IMR-90 (cell line): ENCODE data around the gene TRAPPC5. TPM values are rescaled to one million over a fixed set of nuclear protein-coding genes. Genes with fewer than 3 reads are reported as not detected.

Experiments
- ATAC-seq: fragments of 200-7000 bp; cut with Tn5 transposase; 2 replicates; pipeline ENCODE4 v1.9.1; 2020; ENCODE audit warnings: low read depth, mild to moderate bottlenecking, moderate library complexity
- BruUV-seq: library from RNA; stranded (reverse); fragments of 400-500 nt; replicated peaks from 2 replicates; lab custom pipeline; 2021; lab: Mats Ljungman, UMichigan
- CTCF ChIA-PET: fragments of 300-600 bp; formaldehyde crosslinking; extraction: SDS; loops from one replicate; lab custom pipeline; 2021; ENCODE audit warnings: antibody characterized with exemption; lab: Yijun Ruan, JAX
- POLR2A ChIA-PET: fragments of 300-600 bp; sonication (Branson Sonifier 250); formaldehyde crosslinking; loops from one replicate; lab custom pipeline; 2022; ENCODE audit warnings: antibody characterized with exemption; ENCODE audit not compliant: unreplicated experiment; lab: Charles Lee
- DNase-seq: peaks from one replicate; pipeline ENCODE4 v3.0.0; 2013
- H2AFZ ChIP-seq: replicated peaks from 2 replicates; pipeline ENCODE3; 2013; ENCODE audit warnings: low read length, mild to moderate bottlenecking; ENCODE audit not compliant: poor library complexity
- H2AK5ac ChIP-seq: 2 replicates; pipeline ENCODE4 v1.6.1; 2013; ENCODE audit warnings: low read depth, low read length, inconsistent platforms
- H2AK9ac ChIP-seq: replicated peaks from 2 replicates; pipeline ENCODE3; 2013; ENCODE audit warnings: mild to moderate bottlenecking, low read depth, low read length, moderate library complexity; ENCODE audit not compliant: poor library complexity
- H2BK120ac ChIP-seq: 2 replicates; pipeline ENCODE4 v1.6.1; 2013; ENCODE audit warnings: low read depth, low read length, inconsistent platforms
- H2BK15ac ChIP-seq: 3 replicates; pipeline ENCODE4 v1.6.1; 2013; ENCODE audit warnings: low read depth, low read length, inconsistent platforms
- H2BK20ac ChIP-seq: 2 replicates; pipeline ENCODE4 v1.6.1; 2013; ENCODE audit warnings: low read depth, mild to moderate bottlenecking, inconsistent platforms, low read length, moderate library complexity
- H2BK5ac ChIP-seq: 2 replicates; pipeline ENCODE4 v1.6.1; 2013; ENCODE audit warnings: mild to moderate bottlenecking, low read depth, low read length, inconsistent platforms; ENCODE audit not compliant: poor library complexity, severe bottlenecking
- H3K14ac ChIP-seq: replicated peaks from 2 replicates; pipeline ENCODE4 v1.6.1; 2013; ENCODE audit warnings: low read depth, low read length, inconsistent platforms
- H3K18ac ChIP-seq: 2 replicates; pipeline ENCODE4 v1.6.1; 2013; ENCODE audit warnings: low read depth, low read length, control low read depth
- H3K23ac ChIP-seq: 2 replicates; pipeline ENCODE4 v1.6.1; 2013; ENCODE audit warnings: low read depth, low read length, inconsistent platforms
- H3K27ac ChIP-seq: 2 replicates; pipeline ENCODE4 v1.5.1; 2013; ENCODE audit warnings: mild to moderate bottlenecking, control low read depth, low read length; ENCODE audit not compliant: insufficient read depth
- H3K27me3 ChIP-seq: 2 replicates; pipeline ENCODE4 v1.6.1; 2013; ENCODE audit warnings: low read length; ENCODE audit not compliant: control insufficient read depth, insufficient read depth
- H3K36me3 ChIP-seq: 2 replicates; pipeline ENCODE4 v1.6.1; 2013; ENCODE audit warnings: low read length, mixed read lengths; ENCODE audit not compliant: control insufficient read depth, insufficient read depth
- H3K4ac ChIP-seq: 2 replicates; pipeline ENCODE4 v1.6.1; 2013; ENCODE audit warnings: low read depth, low read length, inconsistent platforms
- H3K4me1 ChIP-seq: 2 replicates; pipeline ENCODE4 v1.6.1; 2013; ENCODE audit warnings: low read length, mixed read lengths; ENCODE audit not compliant: control insufficient read depth, insufficient read depth
- H3K4me2 ChIP-seq: 2 replicates; pipeline ENCODE4 v1.6.1; 2013; ENCODE audit warnings: low read depth, mild to moderate bottlenecking, control low read depth, low read length, moderate library complexity
- H3K4me3 ChIP-seq: 2 replicates; pipeline ENCODE4 v1.5.1; 2013; ENCODE audit warnings: low read depth, mild to moderate bottlenecking, control low read depth, low read length, moderate library complexity; ENCODE audit not compliant: insufficient read depth
- H3K56ac ChIP-seq: 2 replicates; pipeline ENCODE4 v1.6.1; 2013; ENCODE audit warnings: low read length, inconsistent platforms; ENCODE audit not compliant: insufficient read depth; ENCODE audit errors: extremely low read depth
- H3K79me1 ChIP-seq, 2 experiments: 2 replicates each; pipeline ENCODE4 v1.6.1; 2013; ENCODE audit warnings: low read length in 2 of 2, inconsistent platforms in 1 of 2, low read depth in 1 of 2
- H3K9ac ChIP-seq: 2 replicates; pipeline ENCODE4 v1.6.1; 2013; ENCODE audit warnings: low read depth, low read length, control low read depth
- H3K9me1 ChIP-seq: 2 replicates; pipeline ENCODE4 v1.6.1; 2013; ENCODE audit warnings: low read length, inconsistent platforms; ENCODE audit not compliant: insufficient read depth
- H3K9me3 ChIP-seq: 2 replicates; pipeline ENCODE4 v1.6.1; 2013; ENCODE audit warnings: low read length; ENCODE audit not compliant: control insufficient read depth, insufficient read depth
- H4K20me1 ChIP-seq: 2 replicates; pipeline ENCODE4 v1.6.1; 2013; ENCODE audit warnings: low read length, inconsistent platforms; ENCODE audit not compliant: insufficient read depth
- H4K5ac ChIP-seq: 2 replicates; pipeline ENCODE4 v1.6.1; 2013; ENCODE audit warnings: mild to moderate bottlenecking, low read depth, low read length, control low read depth
- H4K8ac ChIP-seq, 2 experiments: 2 replicates each; pipeline ENCODE4 v1.6.1; 2013; ENCODE audit warnings: low read depth in 2 of 2, low read length in 2 of 2, control low read depth in 1 of 2, inconsistent platforms in 1 of 2
- H4K91ac ChIP-seq: 2 replicates; pipeline ENCODE4 v1.6.1; 2013; ENCODE audit warnings: low read depth, low read length, inconsistent platforms; ENCODE audit not compliant: insufficient read depth
- BHLHE40 ChIP-seq: fragments of 150-350 bp; IDR thresholded peaks from 2 replicates; pipeline ENCODE4 v1.6.1; 2016; ENCODE audit warnings: mild to moderate bottlenecking, low read depth, low read length
- FOS ChIP-seq: fragments of 150-350 bp; IDR thresholded peaks from 2 replicates; pipeline ENCODE4 v1.6.1; 2016; ENCODE audit warnings: low read depth, low read length
- MAZ ChIP-seq: IDR thresholded peaks from 2 replicates; pipeline ENCODE4 v1.6.1; 2012; ENCODE audit warnings: low read depth, mild to moderate bottlenecking, low read length, improper control_type of control experiment, moderate library complexity, borderline replicate concordance
- MXI1 ChIP-seq: IDR thresholded peaks from 2 replicates; pipeline ENCODE4 v1.6.1; 2012; ENCODE audit warnings: low read depth, mild to moderate bottlenecking, low read length, moderate library complexity, borderline replicate concordance
- NFE2L2 ChIP-seq: fragments of 150-350 bp; IDR thresholded peaks from 2 replicates; pipeline ENCODE4 v1.6.1; 2016; ENCODE audit warnings: low read depth, mild to moderate bottlenecking, low read length
- RCOR1 ChIP-seq: IDR thresholded peaks from 2 replicates; pipeline ENCODE4 v1.6.1; 2012; ENCODE audit warnings: mild to moderate bottlenecking, low read length, improper control_type of control experiment; ENCODE audit not compliant: insufficient replicate concordance
- WGBS, 2 experiments: methylation state at CpG; one replicate each; pipeline versions ENCODE4 v1.1.5 to v1.1.7; 2013; ENCODE audit warnings: missing lambda C conversion rate in 2 of 2; ENCODE audit not compliant: insufficient read length in 1 of 2; ENCODE audit errors: extremely low coverage in 2 of 2; 5-methylcytosine and 5-hydroxymethylcytosine counted together
- dilution Hi-C: fragments of 300-500 bp; cut with HindIII; formaldehyde crosslinking; loops from one replicate; pipeline ENCODE4 v1.14.3; 2018; ENCODE audit warnings: low sequenced_read_pairs; ENCODE audit not compliant: unreplicated experiment
- in situ Hi-C: fragments of 300-500 bp; cut with MboI; formaldehyde crosslinking; loops from 3 replicates; pipeline ENCODE4 v1.14.3; 2019; ENCODE audit warnings: low sequenced_read_pairs, inconsistent platforms, mixed read lengths
- intact Hi-C: fragments of 100-400 bp; cut with micrococcal nuclease; formaldehyde crosslinking; loops from 2 replicates; pipeline ENCODE4 v1.10.0; 2022
- polyA plus RNA-seq, 3 experiments: library from polyadenylated mRNA; depleted of rRNA; stranded (reverse); fragments of >200 nt; gene quantifications; 2 replicates each; pipeline ENCODE4 v1.2.3, GENCODE V29; 2012; ENCODE audit warnings: low replicate concordance in 1 of 3
- total RNA-seq: library from RNA; depleted of rRNA; stranded (reverse); fragments of >200 nt; gene quantifications from 2 replicates; pipeline ENCODE4 v1.2.3, GENCODE V29; 2012
- TF ChIP-seq, protein P1 (sequence below): fragments of 150-350 bp; IDR thresholded peaks from 2 replicates; pipeline ENCODE4 v1.6.1; 2017; ENCODE audit warnings: mild to moderate bottlenecking, antibody characterized with exemption, low read length, low read depth
- TF ChIP-seq, protein P2 (sequence below): fragments of 150-350 bp; IDR thresholded peaks from 2 replicates; pipeline ENCODE4 v1.6.1; 2016; ENCODE audit warnings: low read depth, mild to moderate bottlenecking, low read length, moderate library complexity, borderline replicate concordance

The TRAPPC5 gene
- total and polyA plus RNA-seq, 2 of the 4 experiments (the other 2 are of a cell fraction): 54.7 to 109 TPM

DNA sequence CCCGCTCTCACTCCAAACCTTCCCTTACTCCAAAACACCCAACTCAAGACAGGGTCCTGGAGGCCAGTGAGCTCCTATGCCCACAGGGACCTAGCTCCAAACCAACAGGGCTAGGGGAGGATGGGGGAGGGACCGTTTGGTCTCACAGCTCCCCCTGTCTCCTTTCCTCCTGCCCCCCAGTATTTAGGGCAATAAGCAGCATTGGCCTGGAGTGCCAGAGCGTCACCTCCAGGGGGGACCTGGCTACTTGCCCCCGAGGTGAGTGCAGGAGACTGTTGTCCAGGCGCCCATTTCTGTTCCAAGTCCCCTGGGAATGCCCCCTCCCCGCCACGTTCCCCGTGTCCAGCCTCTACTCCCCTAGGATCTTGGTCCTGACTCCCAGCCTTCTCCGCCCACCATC lies 11.0 kb upstream of the TRAPPC5 start:
- TF ChIP-seq RCOR1 (no peak), MXI1 (no peak), MAZ (no peak), FOS (no peak), NFE2L2 (no peak), BHLHE40 (no peak)
- TF ChIP-seq, protein P1, sequence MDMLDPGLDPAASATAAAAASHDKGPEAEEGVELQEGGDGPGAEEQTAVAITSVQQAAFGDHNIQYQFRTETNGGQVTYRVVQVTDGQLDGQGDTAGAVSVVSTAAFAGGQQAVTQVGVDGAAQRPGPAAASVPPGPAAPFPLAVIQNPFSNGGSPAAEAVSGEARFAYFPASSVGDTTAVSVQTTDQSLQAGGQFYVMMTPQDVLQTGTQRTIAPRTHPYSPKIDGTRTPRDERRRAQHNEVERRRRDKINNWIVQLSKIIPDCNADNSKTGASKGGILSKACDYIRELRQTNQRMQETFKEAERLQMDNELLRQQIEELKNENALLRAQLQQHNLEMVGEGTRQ: no peak
- TF ChIP-seq, protein P2, sequence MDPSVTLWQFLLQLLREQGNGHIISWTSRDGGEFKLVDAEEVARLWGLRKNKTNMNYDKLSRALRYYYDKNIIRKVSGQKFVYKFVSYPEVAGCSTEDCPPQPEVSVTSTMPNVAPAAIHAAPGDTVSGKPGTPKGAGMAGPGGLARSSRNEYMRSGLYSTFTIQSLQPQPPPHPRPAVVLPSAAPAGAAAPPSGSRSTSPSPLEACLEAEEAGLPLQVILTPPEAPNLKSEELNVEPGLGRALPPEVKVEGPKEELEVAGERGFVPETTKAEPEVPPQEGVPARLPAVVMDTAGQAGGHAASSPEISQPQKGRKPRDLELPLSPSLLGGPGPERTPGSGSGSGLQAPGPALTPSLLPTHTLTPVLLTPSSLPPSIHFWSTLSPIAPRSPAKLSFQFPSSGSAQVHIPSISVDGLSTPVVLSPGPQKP: no peak
- POLR2A ChIA-PET: no interaction called here
- 8 to 100% methylated on average over 1 to 5 of the region's 9 CpGs for WGBS, 2 experiments

More for the DNA sequence above, 11.0 kb upstream of the TRAPPC5 start:
- intact Hi-C loops (no loop called here), in situ Hi-C loops (no loop called here), dilution Hi-C loops (no loop called here)
- ATAC-seq (no peak), DNase-seq (no peak)
- Histone ChIP-seq H3K18ac (no peak overlapping the region), H2AK9ac (no peak overlapping the region), H2AFZ (no peak overlapping the region), H3K14ac (no peak overlapping the region), H4K91ac (no peak overlapping the region), H3K9ac (no peak overlapping the region), H2BK5ac (no peak overlapping the region), H3K9me1 (no peaks in the 10 kb centered on the region), H3K4ac (no peak overlapping the region), H4K5ac (no peak overlapping the region), H3K27ac (no peak overlapping the region), H3K23ac (no peak overlapping the region), H2BK120ac (no peak overlapping the region), H3K4me3 (no peak overlapping the region), H3K27me3 (peaks cover 29% of the 10 kb centered on the region), H3K9me3 (peaks cover 4% of the 10 kb centered on the region; the same call in 1 of the 2 replicates), H3K36me3 (no peaks in the 10 kb centered on the region), H2AK5ac (no peak overlapping the region), H3K4me1 (no peaks in the 10 kb centered on the region), H3K79me1 (no peaks in the 10 kb centered on the region), H2BK20ac (no peak overlapping the region), H4K8ac (no peak overlapping the region), H3K4me2 (no peak overlapping the region), H2BK15ac (no peak overlapping the region), H4K20me1 (no peaks in the 10 kb centered on the region), H3K56ac (no peak overlapping the region)
- no TSS peak for BruUV-seq
- CTCF ChIA-PET: interaction anchor here (1.9 kb wide), 1 partner anchor 11 kb away, joined by 6 read pairs; the partner anchor contains the start of gene TRAPPC5
